Measurements from ENCODE around the gene PBX3. TPM values are rescaled to one million over a fixed set of nuclear protein-coding genes. Genes with fewer than 3 reads are reported as not detected.

PBX3 gene
- total RNA-seq, 1 donor from 2014 or later = 23.6 TPM

DNA sequence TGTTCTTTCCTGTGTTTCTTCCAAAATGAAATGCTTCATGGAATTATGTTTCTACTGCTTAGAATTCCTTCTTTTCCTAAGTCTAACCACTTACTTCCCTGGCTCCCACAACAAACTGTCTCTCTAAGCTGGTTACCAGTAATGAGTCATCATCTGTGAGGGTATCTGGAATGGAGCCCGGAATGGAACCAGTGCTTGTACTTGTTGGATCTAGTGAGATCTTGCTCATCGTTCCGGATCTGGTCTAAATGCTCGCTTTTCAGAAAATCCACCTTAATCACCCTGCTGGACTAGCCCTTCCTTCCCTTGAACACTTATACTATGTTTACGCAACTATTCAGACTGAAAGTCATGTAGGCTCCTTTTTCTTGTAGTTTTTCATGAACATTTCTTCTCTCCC is 184.8 kb downstream of the PBX3 start:
- peak; percentile 91 for DNase-seq (ENCODE audit: extremely low read depth, low read depth, low spot score)

DNA sequence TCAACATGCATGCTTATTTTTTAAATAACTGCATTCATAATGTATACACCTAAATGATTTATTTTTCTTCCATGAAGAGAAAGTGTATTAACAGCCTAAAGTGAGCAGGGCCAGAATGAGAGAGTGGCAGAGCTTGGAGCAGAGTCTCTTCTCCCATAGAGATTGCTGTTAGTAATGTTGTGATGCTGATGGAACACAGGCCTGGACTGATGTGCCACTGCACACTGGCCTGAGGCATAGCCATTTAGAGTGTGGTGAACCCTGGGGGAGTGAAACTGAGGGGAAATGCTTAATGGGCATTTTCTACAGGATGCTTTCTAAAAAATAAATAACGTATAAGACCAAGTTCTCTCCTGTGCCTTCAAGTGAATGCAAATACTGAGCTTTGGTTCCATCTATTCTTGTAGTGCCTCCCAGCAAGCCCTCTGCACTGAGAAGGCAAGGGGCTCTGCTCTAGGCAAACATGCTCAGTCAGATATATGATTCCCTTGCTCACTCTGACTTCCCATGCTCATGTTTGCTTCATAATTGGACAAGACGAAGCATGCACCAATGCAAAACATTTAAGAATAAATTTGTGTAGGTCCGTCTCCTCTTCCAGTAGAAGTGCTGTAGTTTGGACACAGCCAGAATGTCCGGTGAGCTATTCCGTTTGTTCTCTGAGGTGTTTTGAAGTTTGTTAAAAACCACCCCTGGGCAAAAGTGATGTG is 185.7 kb downstream of the PBX3 start:
- DNase-seq (ENCODE audit: extremely low read depth, low read depth, low spot score) = no peak

DNA sequence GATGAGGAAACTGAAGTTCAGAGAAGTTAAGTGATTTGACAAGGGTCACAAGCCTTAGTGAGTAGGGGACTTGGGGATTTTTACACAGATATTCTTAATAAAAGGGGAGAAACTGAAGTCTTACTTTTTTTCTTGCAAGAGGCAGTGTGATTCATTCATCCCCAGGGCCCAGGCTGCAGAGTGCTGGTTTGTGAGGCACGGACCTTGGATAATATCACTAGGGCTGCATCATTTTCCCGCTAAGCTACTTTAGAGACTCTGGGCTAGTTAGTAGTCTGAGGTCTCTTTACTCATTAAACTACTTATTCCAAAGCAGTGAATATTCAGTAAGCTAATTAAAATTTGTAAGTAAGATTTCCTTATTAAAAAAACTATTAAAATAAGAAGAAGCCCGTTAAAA is 195.0 kb downstream of the PBX3 start:
- DNase-seq (ENCODE audit: extremely low read depth, low read depth, low spot score) = no peak

DNA sequence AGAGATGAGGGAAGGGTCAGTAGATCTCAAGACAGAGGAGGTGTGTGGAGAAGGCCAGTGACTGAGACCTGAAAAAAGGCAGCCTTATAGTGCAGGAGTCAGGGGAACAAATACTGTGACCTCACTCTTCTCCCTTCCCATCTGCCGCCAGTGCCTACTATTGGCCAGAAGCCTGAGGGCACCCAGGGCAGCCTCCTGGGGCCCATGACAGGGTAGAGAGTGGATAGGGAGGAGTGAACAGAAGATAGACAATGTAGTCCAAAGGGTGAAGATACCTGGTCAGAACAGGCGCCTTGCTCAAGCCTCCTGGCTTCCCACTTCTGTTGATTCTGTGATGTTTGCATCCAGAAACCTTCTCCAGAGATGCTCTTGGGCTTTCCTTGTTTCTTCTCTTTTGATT is 196.7 kb downstream of the PBX3 start:
- DNase-seq (ENCODE audit: extremely low read depth, low read depth, low spot score) = no peak

DNA sequence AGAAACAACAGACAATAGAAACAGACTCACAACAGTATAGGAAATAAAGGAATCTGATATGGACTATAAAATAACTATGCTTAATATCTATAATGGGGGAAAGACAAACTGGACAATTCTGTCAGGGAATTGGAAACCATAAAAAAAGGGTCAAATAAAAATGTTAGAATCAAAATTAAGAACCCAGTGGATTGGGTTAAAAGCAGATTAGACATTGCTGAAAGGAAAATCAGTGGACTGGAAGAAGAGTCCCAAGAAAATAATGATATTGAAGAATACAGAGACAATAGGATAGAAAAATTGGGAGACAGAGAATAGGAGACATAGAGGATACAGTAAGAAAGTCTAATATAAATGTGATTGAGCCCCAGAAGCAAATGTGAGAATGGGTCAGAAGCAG is 199.2 kb downstream of the PBX3 start:
- no peak for DNase-seq (ENCODE audit: extremely low read depth, low read depth, low spot score)

DNA sequence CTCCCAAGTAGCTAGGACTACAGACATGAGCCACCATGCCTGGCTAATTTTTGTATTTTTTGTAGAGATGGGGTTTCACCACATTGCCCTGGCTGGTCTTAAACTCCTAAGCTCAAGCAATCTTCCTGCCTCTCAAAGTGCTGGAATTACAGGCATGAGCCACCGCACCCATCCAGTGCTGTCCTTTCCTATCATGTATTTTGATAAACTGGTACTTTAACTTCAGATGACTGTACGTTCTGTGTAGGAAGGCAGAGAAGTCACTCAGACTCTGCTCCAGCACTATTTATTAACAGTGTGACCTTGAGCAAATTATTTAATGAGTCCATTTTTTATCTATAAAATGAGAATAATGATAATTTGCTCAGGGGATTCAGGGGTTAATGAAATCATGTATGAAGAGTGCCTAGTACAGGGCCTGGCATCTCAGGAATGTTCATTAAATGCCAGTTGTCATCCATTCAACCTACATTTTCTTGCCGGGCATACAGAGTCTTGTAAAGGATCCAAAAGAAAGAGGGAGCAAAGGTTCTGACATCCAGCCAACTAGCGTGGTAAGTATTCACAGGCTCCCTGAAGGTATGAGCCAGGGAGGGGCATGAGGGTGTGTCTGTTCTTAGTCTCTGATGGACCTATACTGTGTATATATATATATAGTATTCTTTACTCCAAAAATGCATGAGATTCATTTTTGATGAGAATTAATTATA is 201.9 kb downstream of the PBX3 start:
- no peak for DNase-seq (ENCODE audit: extremely low read depth, low read depth, low spot score)

DNA sequence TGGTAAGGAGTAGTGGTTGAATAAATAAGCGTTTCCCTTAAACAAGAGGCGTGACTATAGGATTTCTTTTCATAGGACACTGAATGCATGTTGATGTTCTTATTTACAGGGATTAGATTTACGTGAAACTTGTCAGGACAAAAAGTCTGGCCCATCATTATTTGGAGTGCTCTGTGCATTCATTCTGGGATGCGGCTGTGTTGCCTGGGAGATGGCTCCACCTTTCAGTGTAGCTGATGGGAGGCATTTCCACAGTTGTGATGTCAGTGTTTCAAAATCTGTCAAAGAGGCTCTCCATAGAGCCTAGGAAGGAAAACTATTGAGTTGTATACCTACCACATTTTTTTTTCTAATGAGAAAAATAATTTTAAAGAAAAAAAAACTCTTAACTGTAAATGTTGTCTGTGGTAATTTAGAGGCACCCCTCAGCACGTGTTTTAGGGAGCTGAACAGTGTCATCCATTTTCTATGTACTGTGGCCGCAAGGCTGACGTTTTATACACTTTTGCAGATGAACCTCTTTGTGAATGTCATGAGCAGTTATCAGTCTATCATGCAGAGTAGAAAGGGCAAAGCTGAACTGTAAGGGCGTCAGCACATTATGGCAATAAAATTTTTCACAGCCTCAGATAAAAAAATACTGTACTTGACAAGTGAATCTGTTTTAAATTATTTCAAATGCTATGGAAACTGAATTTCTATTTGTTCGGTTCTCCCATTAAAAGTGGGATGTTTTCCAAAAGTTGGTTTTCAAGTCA is 202.7 kb downstream of the PBX3 start:
- DNase-seq (ENCODE audit: extremely low read depth, low read depth, low spot score) = no peak

DNA sequence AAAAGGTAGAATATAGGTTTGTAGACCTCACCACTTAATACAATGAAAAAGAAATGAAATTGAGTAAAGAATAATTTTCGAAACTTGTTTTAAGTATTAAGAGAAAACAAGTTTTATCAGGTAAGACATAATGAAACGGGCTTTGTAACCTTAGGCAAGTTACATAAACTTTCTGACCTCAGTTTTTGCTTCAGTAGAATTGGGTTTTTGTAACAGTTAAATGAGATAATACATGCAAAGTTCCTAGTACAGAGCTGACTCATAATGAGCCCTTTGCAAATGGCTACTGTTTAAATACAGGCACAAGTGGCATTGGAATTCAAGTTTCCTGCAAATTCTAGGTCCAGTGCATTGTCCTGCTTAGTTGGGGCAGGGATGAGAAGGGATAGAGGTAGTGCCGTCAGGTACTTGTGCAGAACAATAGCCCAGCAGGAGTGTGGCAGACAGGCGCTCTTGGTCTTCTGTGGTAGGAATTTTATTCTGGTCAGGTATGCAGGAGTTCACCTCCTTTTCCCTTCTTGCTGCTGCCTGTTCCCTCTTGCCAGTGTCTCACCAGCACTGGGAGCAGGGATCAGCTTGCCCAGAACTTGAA is 203.8 kb downstream of the PBX3 start:
- no peak for DNase-seq (ENCODE audit: extremely low read depth, low read depth, low spot score)

DNA sequence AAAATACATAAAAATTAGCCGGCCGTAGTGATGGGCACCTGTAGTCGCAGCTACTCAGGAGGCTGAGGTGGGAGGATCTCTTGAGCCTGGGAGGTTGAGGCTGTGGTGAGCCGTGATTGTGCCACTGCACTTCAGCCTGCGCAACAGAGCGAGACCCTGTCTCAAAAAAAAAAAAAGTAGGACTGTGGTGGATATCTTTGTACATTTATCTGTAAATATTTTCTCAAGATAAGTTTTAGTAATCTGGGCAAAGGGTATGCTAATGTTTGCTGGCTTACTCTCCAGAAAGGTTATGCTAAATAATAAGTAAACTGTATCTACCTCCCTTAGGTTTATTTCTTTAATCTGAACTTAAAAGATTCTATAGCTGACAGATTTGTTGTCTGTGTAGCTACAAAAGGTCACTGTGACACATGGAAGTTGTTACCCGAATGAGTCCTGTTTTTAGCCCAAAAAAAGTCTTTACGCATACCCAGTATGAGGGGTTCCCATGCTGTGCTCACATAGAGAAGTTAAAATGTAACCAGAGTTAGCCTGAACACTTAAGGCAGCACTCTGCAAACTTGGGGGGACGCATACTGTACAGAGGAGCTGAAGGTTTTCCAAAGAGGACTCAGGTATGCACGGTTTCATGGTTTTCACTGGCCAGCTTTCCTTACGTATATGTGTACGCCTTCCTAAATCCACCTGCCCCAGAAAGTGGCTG is 206.3 kb downstream of the PBX3 start:
- DNase-seq (ENCODE audit: extremely low read depth, low read depth, low spot score) = no peak

DNA sequence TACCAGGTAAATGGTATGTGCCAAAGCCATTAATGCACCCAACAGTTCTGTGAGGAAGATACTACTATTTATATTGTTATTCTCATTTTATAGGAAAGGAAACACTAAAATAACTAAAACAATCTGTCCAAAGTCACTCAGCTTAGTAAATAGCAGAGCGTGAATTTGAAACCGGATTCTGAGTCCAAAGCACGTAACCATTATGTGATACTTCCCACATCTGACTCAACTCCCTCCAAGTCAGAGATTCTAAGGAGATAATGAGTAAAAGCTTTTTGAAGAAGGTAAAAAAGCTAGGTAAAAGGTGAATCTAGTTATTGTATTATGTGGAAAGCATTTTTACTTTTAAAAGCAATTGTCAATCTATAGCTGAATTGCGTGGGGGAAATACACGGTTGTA is 208.9 kb downstream of the PBX3 start:
- no peak for DNase-seq (ENCODE audit: extremely low read depth, low read depth, low spot score)

DNA sequence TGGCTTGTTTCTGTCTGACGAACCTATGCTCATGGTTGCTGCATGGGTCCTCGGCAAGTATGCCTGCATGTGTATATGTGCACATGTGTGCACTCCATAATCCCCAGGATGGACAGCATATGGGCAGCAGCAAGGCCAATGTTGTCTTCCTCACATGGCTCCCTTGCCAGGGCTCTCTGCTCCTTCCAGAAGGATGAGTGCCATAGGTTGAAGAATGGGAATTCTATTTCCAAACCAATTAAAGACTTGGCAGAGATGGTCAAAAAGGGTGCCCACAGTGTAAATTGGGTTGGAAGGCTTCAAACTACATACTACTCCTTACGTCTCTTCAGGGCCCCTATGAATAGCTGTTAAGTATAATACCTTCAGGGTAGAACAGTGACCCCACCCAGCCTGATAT is 212.1 kb downstream of the PBX3 start:
- no peak for DNase-seq (ENCODE audit: extremely low read depth, low read depth, low spot score)

DNA sequence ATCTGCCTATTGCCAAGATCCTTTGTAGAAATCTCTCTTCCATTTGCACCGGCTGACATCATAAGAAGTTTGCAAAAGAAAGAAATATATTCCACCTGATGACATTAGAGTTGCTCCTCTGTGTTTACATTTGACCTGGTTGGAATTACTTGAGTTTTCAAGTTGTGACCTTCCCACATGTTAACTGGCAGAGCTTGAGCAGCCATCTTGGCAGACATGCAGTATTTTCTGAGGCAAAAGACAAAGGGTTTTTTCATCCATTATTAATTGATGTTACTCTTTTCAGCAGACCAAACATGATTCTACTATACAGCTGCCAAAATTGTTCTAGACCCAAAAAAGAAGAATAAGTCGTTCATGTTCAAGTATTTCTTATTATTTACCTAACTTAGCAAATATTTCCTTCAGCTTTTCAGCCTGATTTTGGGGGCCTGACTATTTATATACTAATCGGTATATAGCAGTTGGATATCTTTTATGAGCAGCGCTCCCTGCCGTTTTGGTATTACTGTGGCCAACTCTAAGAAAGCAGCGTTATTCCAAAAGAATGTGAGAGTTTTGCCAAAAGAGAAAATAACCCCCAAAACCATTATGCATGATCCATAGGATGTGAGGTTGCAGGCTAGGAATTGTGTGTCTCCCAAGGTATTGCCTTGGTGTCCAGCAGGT is 212.9 kb downstream of the PBX3 start:
- no peak for DNase-seq (ENCODE audit: extremely low read depth, low read depth, low spot score)

DNA sequence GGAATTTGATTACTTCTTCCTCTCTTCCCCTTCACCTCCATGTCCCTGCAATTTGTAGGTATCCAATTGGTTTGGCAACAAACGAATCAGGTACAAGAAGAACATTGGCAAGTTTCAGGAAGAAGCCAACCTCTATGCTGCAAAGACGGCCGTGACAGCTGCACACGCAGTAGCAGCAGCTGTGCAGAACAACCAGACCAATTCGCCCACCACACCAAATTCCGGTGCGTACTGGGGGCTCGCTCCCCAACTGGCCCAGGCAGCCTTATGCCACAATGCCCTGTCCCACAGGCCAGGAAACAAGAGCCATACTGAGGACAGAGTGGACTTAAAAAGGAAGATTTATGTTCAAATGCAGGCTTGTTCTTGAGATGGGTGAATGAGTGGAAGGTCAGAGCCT is 213.5 kb downstream of the PBX3 start:
- no peak for DNase-seq (ENCODE audit: extremely low read depth, low read depth, low spot score)

DNA sequence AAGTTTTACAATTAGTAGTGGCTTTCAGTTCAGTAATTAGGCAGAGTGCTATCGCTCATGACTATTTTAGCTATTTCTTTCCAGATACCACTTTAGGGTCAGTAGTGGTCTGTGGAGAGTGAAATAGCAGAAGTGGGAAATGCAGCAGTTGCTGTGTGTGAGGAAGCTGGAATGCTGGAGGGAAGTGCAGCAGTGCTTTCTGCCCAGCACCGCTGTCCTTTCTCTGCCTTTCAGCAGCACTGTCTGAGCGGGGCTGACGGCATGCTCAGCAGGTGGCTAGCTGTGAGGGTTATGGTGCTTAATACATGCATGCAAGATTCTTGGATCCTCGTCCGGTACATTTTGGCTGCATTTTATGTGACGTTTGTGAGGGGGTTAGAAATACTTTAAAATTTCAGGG is 213.9 kb downstream of the PBX3 start:
- no peak for DNase-seq (ENCODE audit: extremely low read depth, low read depth, low spot score)

DNA sequence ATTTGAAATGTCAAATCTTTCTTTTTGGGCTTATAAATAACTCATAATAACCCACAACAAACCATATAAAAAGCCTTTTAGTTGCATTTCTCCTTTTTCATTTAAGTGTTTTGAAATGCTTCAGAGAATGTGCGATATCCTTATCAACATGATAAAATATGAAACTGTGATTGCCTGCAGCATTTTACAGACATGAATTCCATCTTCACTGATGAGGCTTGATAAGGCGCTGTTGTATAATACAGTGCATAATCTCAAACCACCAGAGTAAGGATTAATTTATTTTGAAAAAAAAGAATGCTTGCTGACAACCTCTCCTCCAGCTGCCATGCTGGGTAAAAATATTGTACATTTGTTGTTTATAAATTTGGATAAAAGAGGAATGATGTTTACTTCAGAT is 216.8 kb downstream of the PBX3 start:
- no peak for DNase-seq (ENCODE audit: extremely low read depth, low read depth, low spot score)

DNA sequence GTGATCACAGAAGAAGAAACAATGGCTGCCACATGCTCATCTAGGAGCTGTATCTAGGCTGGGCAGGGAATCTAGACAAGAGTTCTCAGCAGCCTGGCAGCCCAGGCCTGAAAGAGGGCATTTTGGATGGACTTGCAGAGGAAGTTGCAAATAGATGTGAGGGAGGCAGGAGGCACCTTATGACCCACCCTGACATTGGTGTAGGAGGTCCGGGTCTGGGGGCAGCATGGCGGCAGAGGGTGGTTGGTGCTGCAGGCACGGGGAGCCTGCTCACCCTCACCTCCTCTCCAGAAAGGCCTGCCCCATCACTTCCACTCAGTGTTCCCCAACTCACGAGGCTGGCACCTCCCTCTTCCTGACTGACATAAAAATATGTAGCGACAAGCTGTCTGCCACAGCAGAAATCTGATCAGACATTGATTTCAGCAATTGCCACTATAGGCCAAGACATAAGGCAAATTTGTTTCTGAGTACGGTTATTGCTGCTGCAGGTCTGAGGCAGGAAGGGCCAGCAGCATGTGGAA is 217.6 kb downstream of the PBX3 start:
- DNase-seq (ENCODE audit: extremely low read depth, low read depth, low spot score) = no peak

DNA sequence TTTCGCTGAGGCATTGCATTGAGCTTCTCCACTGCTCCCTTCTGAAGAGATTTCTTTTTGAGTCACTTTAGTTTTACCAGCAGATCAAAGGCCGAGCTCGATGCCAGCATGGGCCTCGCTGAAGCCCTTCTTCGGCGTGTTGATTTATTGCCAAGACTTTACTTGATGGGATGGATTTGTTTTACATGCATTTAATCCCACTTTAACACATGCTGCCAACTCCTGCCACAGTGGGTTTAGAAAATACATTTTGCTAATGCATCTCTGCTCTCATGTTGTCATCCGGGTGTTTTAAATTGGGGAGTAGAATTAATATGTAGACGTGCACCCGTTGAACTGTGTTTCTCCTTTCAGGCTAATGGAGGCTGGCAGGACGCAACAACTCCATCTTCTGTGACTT is 218.3 kb downstream of the PBX3 start:
- DNase-seq (ENCODE audit: extremely low read depth, low read depth, low spot score) = no peak

DNA sequence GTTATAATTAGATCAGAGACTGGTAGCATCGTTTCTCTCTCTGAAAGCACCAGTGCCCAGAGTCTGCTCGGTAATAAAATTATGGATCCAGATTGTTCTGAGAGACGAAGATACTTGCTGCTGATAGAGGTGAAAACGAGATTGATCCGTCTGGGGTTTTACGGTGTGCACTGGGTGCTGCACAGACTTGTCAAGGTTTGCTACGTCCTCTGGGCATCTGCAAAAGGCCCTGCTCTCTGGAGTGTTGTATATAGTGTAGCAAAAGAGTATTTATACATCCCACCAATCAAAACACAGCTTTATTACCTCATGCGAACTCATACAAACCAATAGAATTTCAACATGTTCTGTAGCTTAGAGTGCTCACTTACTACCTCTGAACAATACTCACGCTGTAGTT is 219.3 kb downstream of the PBX3 start:
- no peak for DNase-seq (ENCODE audit: extremely low read depth, low read depth, low spot score)

DNA sequence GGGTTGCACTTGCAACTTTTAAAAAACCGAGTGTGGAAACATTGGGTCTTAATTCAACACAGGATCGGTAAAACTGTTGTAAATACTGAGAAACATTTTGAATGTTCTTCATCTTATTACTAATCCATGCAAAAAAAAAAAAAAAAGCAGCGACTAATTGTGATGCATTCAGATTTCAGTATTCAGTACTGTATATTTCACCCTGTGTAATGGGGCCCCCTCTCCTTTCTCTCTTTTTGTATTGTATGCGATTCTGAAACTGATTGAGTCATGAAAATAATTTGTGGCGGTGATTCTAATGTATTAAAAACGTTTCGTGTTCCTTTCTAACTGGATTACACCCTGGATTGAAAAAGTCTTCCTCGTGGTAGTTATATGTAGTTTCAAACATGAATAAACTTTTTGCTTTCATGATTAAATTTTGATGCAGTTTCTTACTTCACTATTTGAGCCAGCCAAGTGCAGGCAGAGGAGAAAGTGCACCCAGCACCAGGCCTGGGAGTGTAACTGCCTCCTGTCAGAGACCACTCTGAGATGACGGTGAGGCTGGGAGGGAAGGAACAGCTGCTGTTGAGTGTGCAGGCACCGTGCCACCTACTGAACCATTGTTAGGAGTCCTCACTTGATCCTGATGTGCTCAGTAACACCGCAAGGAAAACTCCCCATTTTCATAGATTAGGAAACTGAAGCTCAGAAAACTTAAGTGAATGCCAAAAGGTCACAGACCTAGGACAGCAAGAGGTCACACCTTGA is 220.0 kb downstream of the PBX3 start:
- DNase-seq (ENCODE audit: extremely low read depth, low read depth, low spot score) = no peak
